HEK293T (cell line): ENCODE data around the gene VSX2.

Experiments
- BHLHE40 ChIP-seq: fragments of 450-650 bp; IDR thresholded peaks from 2 replicates; pipeline ENCODE4 v1.6.1; 2016; ENCODE audit warnings: mild to moderate bottlenecking, moderate library complexity, borderline replicate concordance
- CTBP1 ChIP-seq: fragments of 450-650 bp; IDR thresholded peaks from 2 replicates; pipeline ENCODE4 v1.6.1; 2016; ENCODE audit warnings: borderline replicate concordance
- ELF4 ChIP-seq: fragments of 450-650 bp; IDR thresholded peaks from 2 replicates; pipeline ENCODE4 v1.6.1; 2017; ENCODE audit warnings: antibody characterized with exemption
- FOXA1 ChIP-seq: fragments of 450-650 bp; IDR thresholded peaks from 2 replicates; pipeline ENCODE4 v1.6.1; 2016; ENCODE audit warnings: mild to moderate bottlenecking
- FOXK2 ChIP-seq: fragments of 450-650 bp; IDR thresholded peaks from 2 replicates; pipeline ENCODE4 v1.6.1; 2016; ENCODE audit warnings: mild to moderate bottlenecking
- HDGF ChIP-seq: fragments of 450-650 bp; IDR thresholded peaks from 2 replicates; pipeline ENCODE4 v1.6.1; 2017; ENCODE audit warnings: antibody characterized with exemption, borderline replicate concordance
- NFRKB ChIP-seq: fragments of 450-650 bp; IDR thresholded peaks from 2 replicates; pipeline ENCODE4 v1.6.1; 2016; ENCODE audit warnings: mild to moderate bottlenecking, moderate library complexity
- SP1 ChIP-seq: fragments of 450-650 bp; IDR thresholded peaks from 2 replicates; pipeline ENCODE4 v1.6.1; 2017
- SUZ12 ChIP-seq: fragments of 450-650 bp; IDR thresholded peaks from 2 replicates; pipeline ENCODE4 v1.6.1; 2016; ENCODE audit warnings: mild to moderate bottlenecking

GRCh38 chr14:74263921-74264320 lies 24.7 kb downstream of the VSX2 start:
- TF ChIP-seq BHLHE40 (no peak), SUZ12 (no peak), FOXA1 (no peak), SP1 (no peak), NFRKB (no peak), ELF4 (no peak), HDGF (no peak), CTBP1 (no peak), FOXK2 (no peak)
